ENCODE data around the gene LRRC36. TPM values are rescaled to one million over a fixed set of nuclear protein-coding genes. Genes with fewer than 3 reads are reported as not detected.

Gene LRRC36
- total and polyA plus RNA-seq, 2 of the 8 experiments (the other 6 are each of a cell fraction or from before 2014, with no cell fraction given) = 0.15 TPM; not detected in 1

- TF ChIP-seq CTCF (IDR thresholded peaks at IDR 0.05; ENCODE audit: control extremely low read depth in 1 of 3, insufficient read depth in 1 of 3, low read depth in 1 of 3, low read length in 3 of 3) (no peak), SIN3A (conservative IDR thresholded peaks at IDR 0.05 in 1 of 2, IDR thresholded peaks at IDR 0.05 in 1 of 2; ENCODE audit: low read depth in 1 of 2, low read length in 2 of 2) (no peak), JUND (IDR thresholded peaks at IDR 0.05; ENCODE audit: low read length) (no peak), SAP30 (IDR thresholded peaks at IDR 0.05; ENCODE audit: insufficient read depth, insufficient replicate concordance, low read length) (no peak), SRF (IDR thresholded peaks at IDR 0.05; ENCODE audit: low read depth, low read length) (no peak), SUZ12 (IDR thresholded peaks at IDR 0.05; ENCODE audit: low read length) (no peak), CREB1 (IDR thresholded peaks at IDR 0.05) (no peak), ASH2L (IDR thresholded peaks at IDR 0.05; ENCODE audit: low read length) (no peak)
These were observed 61.0 kb downstream of the LRRC36 start (continued) for GRCh38 chr16:67387479-67388079.
